ENCODE measurements around the gene MAOA. TPM values are rescaled to one million over a fixed set of nuclear protein-coding genes. Genes with fewer than 3 reads are reported as not detected.

Gene MAOA
- total RNA-seq, 1 donor from 2014 or later: 4.3 TPM

GRCh38 chrX:43699475-43699874 lies 43.4 kb downstream of the MAOA start:
- no peak overlapping the region for H3K4me3 ChIP-seq (ENCODE audit: low read depth, low read length)
- no peak for DNase-seq (ENCODE audit: low read depth)
- no peak for TF ChIP-seq CTCF (conservative IDR thresholded peaks at IDR 0.05; ENCODE audit: low read depth, low read length)

GRCh38 chrX:43702079-43702524 lies 46.0 kb downstream of the MAOA start:
- H3K4me3 ChIP-seq (ENCODE audit: low read depth, low read length): no peak overlapping the region
- TF ChIP-seq CTCF (conservative IDR thresholded peaks at IDR 0.05; ENCODE audit: low read depth, low read length): no peak
- no peak for DNase-seq (ENCODE audit: low read depth)

GRCh38 chrX:43702660-43703059 lies 46.6 kb downstream of the MAOA start:
- H3K4me3 ChIP-seq (ENCODE audit: low read depth, low read length): no peak overlapping the region
- TF ChIP-seq CTCF (conservative IDR thresholded peaks at IDR 0.05; ENCODE audit: low read depth, low read length): no peak
- no peak for DNase-seq (ENCODE audit: low read depth)

GRCh38 chrX:43703211-43703791 lies 47.2 kb downstream of the MAOA start:
- H3K4me3 ChIP-seq (ENCODE audit: low read depth, low read length): no peak overlapping the region
- no peak for TF ChIP-seq CTCF (conservative IDR thresholded peaks at IDR 0.05; ENCODE audit: low read depth, low read length)
- peak; percentile 38 for DNase-seq (ENCODE audit: low read depth)

GRCh38 chrX:43706786-43707370 lies 50.8 kb downstream of the MAOA start:
- no peak for DNase-seq (ENCODE audit: low read depth)
- TF ChIP-seq CTCF (conservative IDR thresholded peaks at IDR 0.05; ENCODE audit: low read depth, low read length): no peak
- H3K4me3 ChIP-seq (ENCODE audit: low read depth, low read length): no peak overlapping the region

GRCh38 chrX:43707812-43708548 lies 51.9 kb downstream of the MAOA start:
- no peak overlapping the region for H3K4me3 ChIP-seq (ENCODE audit: low read depth, low read length)
- DNase-seq (ENCODE audit: low read depth): no peak
- TF ChIP-seq CTCF (conservative IDR thresholded peaks at IDR 0.05; ENCODE audit: low read depth, low read length): no peak
